SK-N-SH (cell line): ENCODE data around the gene CDC25B. TPM values are rescaled to one million over a fixed set of nuclear protein-coding genes. Genes with fewer than 3 reads are reported as not detected.

ENCODE experiments used
- CTCF ChIA-PET: fragments of 300-600, 350-600 bp; formaldehyde crosslinking; extraction: SDS; loops from one replicate; lab custom pipeline; 2021; lab: Yijun Ruan, JAX
- POLR2A ChIA-PET: fragments of 350-600 bp; sonication (Branson Sonifier 250); formaldehyde crosslinking; extraction: SDS; loops from one replicate; lab custom pipeline; 2020; ENCODE audit warnings: antibody characterized with exemption, inconsistent platforms; lab: Yijun Ruan, JAX
- DNase-seq: peaks from one replicate; pipeline ENCODE4 v3.0.0; 2012
- H2AFZ ChIP-seq: fragments of 200-600 bp; sonication (generic); 2 replicates; pipeline ENCODE4 v1.8.1; 2016; ENCODE audit warnings: antibody characterized with exemption, mild to moderate bottlenecking, low read depth
- H3F3A ChIP-seq: fragments of 200-600 bp; sonication (generic); replicated peaks from 2 replicates; pipeline ENCODE3; 2016; ENCODE audit warnings: antibody characterized with exemption, mild to moderate bottlenecking; ENCODE audit not compliant: insufficient read depth
- H3K27ac ChIP-seq, 2 experiments: fragments of 200-500 bp in 1 of 2; fragments of 200-600 bp in 1 of 2; sonication (Bioruptor generic) in 1 of 2; sonication (generic), shearing (Covaris generic) in 1 of 2; 2 replicates each; pipeline versions ENCODE4 v1.5.1 to v1.6.1; 2014 to 2016; ENCODE audit warnings: low read depth in 2 of 2, inconsistent platforms in 1 of 2, low read length in 1 of 2, mild to moderate bottlenecking in 1 of 2, mixed read lengths in 1 of 2
- H3K27me3 ChIP-seq: fragments of 200-600 bp; sonication (generic), shearing (Covaris generic); 2 replicates; pipeline ENCODE4 v1.6.1; 2016; ENCODE audit warnings: mixed run types; ENCODE audit not compliant: insufficient read depth
- H3K36me3 ChIP-seq, 2 experiments: fragments of 200-500 bp in 1 of 2; fragments of 200-600 bp in 1 of 2; sonication (Bioruptor generic) in 1 of 2; sonication (generic) in 1 of 2; replicated peaks in 1 of 2; 2 replicates each; pipeline versions ENCODE3 to v1.5.1; 2014 to 2016; ENCODE audit warnings: low read length in 1 of 2, mild to moderate bottlenecking in 1 of 2; ENCODE audit not compliant: insufficient read depth in 2 of 2, control insufficient read depth in 1 of 2
- H3K4me1 ChIP-seq, 2 experiments: fragments of 200-500 bp in 1 of 2; fragments of 200-600 bp in 1 of 2; sonication (Bioruptor generic) in 1 of 2; sonication (generic), shearing (Covaris generic) in 1 of 2; 2 replicates each; pipeline versions ENCODE4 v1.5.1 to v1.6.1; 2014 to 2016; ENCODE audit warnings: low read depth in 1 of 2, low read length in 1 of 2, mixed run types in 1 of 2; ENCODE audit not compliant: insufficient read depth in 2 of 2, control insufficient read depth in 1 of 2
- H3K4me2 ChIP-seq: fragments of 200-600 bp; sonication (generic), shearing (Covaris generic); 2 replicates; pipeline ENCODE4 v1.6.1; 2017; ENCODE audit warnings: mixed run types
- H3K4me3 ChIP-seq, 2 experiments: fragments of 200-500 bp in 1 of 2; fragments of 200-600 bp in 1 of 2; sonication (Bioruptor generic) in 1 of 2; sonication (generic), shearing (Covaris generic) in 1 of 2; 2 replicates each; pipeline versions ENCODE4 v1.5.1 to v1.8.1; 2014 to 2016; ENCODE audit warnings: low read depth in 2 of 2, inconsistent platforms in 1 of 2, low read length in 1 of 2, mild to moderate bottlenecking in 1 of 2, mixed read lengths in 1 of 2, moderate library complexity in 1 of 2
- H3K79me2 ChIP-seq: fragments of 200-600 bp; sonication (generic); 2 replicates; pipeline ENCODE4 v1.8.1; 2017; ENCODE audit warnings: mild to moderate bottlenecking; ENCODE audit not compliant: insufficient read depth
- H3K9ac ChIP-seq: fragments of 200-600 bp; sonication (generic); 2 replicates; pipeline ENCODE4 v1.6.1; 2017; ENCODE audit warnings: mixed run types
- H3K9me2 ChIP-seq: fragments of 200-600 bp; sonication (generic); 2 replicates; pipeline ENCODE4 v1.6.1; 2017; ENCODE audit warnings: mixed run types
- H3K9me3 ChIP-seq: fragments of 200-600 bp; sonication (generic); 2 replicates; pipeline ENCODE4 v1.6.1; 2017; ENCODE audit warnings: mixed run types, mild to moderate bottlenecking, moderate library complexity
- H4K20me1 ChIP-seq: fragments of 200-600 bp; sonication (generic); 2 replicates; pipeline ENCODE4 v1.6.1; 2017; ENCODE audit warnings: mild to moderate bottlenecking, mixed run types; ENCODE audit not compliant: insufficient read depth
- CHD2 ChIP-seq: fragments of 150-350 bp; IDR thresholded peaks from 2 replicates; pipeline ENCODE4 v1.6.1; 2018; ENCODE audit warnings: low read length; ENCODE audit not compliant: partially characterized antibody
- EP300 ChIP-seq, 2 experiments: IDR thresholded peaks; 2 replicates each; pipeline versions ENCODE4 v1.4.0 to v1.6.1; 2012; ENCODE audit warnings: borderline replicate concordance in 1 of 2, low read depth in 1 of 2, low read length in 1 of 2
- EZH2phosphoT487 ChIP-seq: fragments of 200-600 bp; sonication (generic); IDR thresholded peaks from 2 replicates; pipeline ENCODE4 v1.6.1; 2017; ENCODE audit warnings: low read depth, mixed run types, mild to moderate bottlenecking, antibody characterized with exemption, moderate library complexity, borderline replicate concordance
- FOSL2 ChIP-seq: IDR thresholded peaks from 2 replicates; pipeline ENCODE4 v1.4.0; 2012; ENCODE audit warnings: low read depth, mild to moderate bottlenecking, moderate library complexity, borderline replicate concordance
- FOXJ3 ChIP-seq: sonication (generic); formaldehyde crosslinking; IDR thresholded peaks from 2 replicates; pipeline ENCODE4 v1.5.1; 2020; ENCODE audit warnings: mild to moderate bottlenecking, missing genetic modification reagents
- GABPA ChIP-seq: IDR thresholded peaks from 2 replicates; pipeline ENCODE4 v1.4.0; 2012; ENCODE audit warnings: low read depth, mild to moderate bottlenecking
- GATA2 ChIP-seq: sonication (generic); formaldehyde crosslinking; IDR thresholded peaks from 2 replicates; pipeline ENCODE4 v1.5.0; 2020; ENCODE audit warnings: mild to moderate bottlenecking, missing genetic modification reagents
- IRF3 ChIP-seq: fragments of 150-350 bp; IDR thresholded peaks from 2 replicates; pipeline ENCODE4 v1.6.1; 2016; ENCODE audit warnings: mild to moderate bottlenecking, low read depth, low read length
- MXI1 ChIP-seq: IDR thresholded peaks from 2 replicates; pipeline ENCODE4 v1.6.1; 2012; ENCODE audit warnings: mild to moderate bottlenecking, low read depth, low read length, improper control_type of control experiment
- NFIC ChIP-seq: IDR thresholded peaks from 2 replicates; pipeline ENCODE4 v1.4.0; 2012; ENCODE audit warnings: borderline replicate concordance
- PBX3 ChIP-seq: IDR thresholded peaks from 2 replicates; pipeline ENCODE4; 2012
- POLR2AphosphoS5 ChIP-seq: IDR thresholded peaks from 2 replicates; pipeline ENCODE4 v1.6.1; 2012; ENCODE audit warnings: low read depth, low read length
- RAD21 ChIP-seq: IDR thresholded peaks from 2 replicates; pipeline ENCODE4 v1.6.1; 2012; ENCODE audit warnings: mild to moderate bottlenecking, low read length
- RCOR1 ChIP-seq: fragments of 150-350 bp; IDR thresholded peaks from 2 replicates; pipeline ENCODE4 v1.6.1; 2017; ENCODE audit warnings: antibody characterized with exemption, low read length
- RFX5 ChIP-seq: IDR thresholded peaks from 2 replicates; pipeline ENCODE4 v1.6.1; 2012; ENCODE audit warnings: mild to moderate bottlenecking, improper control_type of control experiment, low read length
- RXRA ChIP-seq: IDR thresholded peaks from 2 replicates; pipeline ENCODE4 v1.4.0; 2012; ENCODE audit warnings: low read depth, mild to moderate bottlenecking, borderline replicate concordance
- SMC3 ChIP-seq: IDR thresholded peaks from 2 replicates; pipeline ENCODE4 v1.6.1; 2012; ENCODE audit warnings: low read depth, low read length, improper control_type of control experiment
- TCF12 ChIP-seq: IDR thresholded peaks from 2 replicates; pipeline ENCODE4 v1.4.0; 2012
- WGBS: methylation state at CpG from one replicate; pipeline ENCODE4 v1.1.6; 2017; ENCODE audit warnings: low lambda C conversion rate; 5-methylcytosine and 5-hydroxymethylcytosine counted together
- polyA plus RNA-seq, 3 experiments: library from polyadenylated mRNA; depleted of rRNA; stranded (reverse); fragments of >200 nt; gene quantifications; 2 replicates each; pipeline ENCODE4 v1.2.3, GENCODE V29; 2012
- TF ChIP-seq, protein P1 (sequence below): IDR thresholded peaks from 2 replicates; pipeline ENCODE4 v1.4.0; 2012; ENCODE audit warnings: low read depth, borderline replicate concordance
- TF ChIP-seq, protein P2 (sequence below): IDR thresholded peaks from 2 replicates; pipeline ENCODE4 v1.4.0; 2012; ENCODE audit warnings: low read depth, borderline replicate concordance

CDC25B gene
- polyA plus RNA-seq, 1 of the 3 experiments (the other 2 are of a cell fraction) = 56.5 TPM

GRCh38 chr20:3825526-3825925 is 29.4 kb downstream of the CDC25B start:
- Histone ChIP-seq H3K4me2 (no peak overlapping the region), H3K9me3 (no peaks in the 10 kb centered on the region), H3K4me3 (no peak overlapping the region), H3F3A (no peaks in the 10 kb centered on the region), H3K9ac (no peak overlapping the region), H3K4me1 (peaks cover 3 to 6% of the 10 kb centered on the region in 2 experiments; a peak in 2 of 4 replicates), H3K79me2 (peaks cover 17% of the 10 kb centered on the region), H4K20me1 (no peaks in the 10 kb centered on the region), H3K36me3 (peaks cover 14 to 27% of the 10 kb centered on the region in 2 experiments), H3K9me2 (no peaks in the 10 kb centered on the region), H3K27ac (no peak overlapping the region), H3K27me3 (no peaks in the 10 kb centered on the region), H2AFZ (no peak overlapping the region)
- 64% methylated on average over 5 of the region's 7 CpGs for WGBS
- no peak for TF ChIP-seq EZH2phosphoT487
- TF ChIP-seq FOXJ3 (CRISPR knock-in tag) = no peak
- TF ChIP-seq RFX5 = no peak
- TF ChIP-seq, protein P1, sequence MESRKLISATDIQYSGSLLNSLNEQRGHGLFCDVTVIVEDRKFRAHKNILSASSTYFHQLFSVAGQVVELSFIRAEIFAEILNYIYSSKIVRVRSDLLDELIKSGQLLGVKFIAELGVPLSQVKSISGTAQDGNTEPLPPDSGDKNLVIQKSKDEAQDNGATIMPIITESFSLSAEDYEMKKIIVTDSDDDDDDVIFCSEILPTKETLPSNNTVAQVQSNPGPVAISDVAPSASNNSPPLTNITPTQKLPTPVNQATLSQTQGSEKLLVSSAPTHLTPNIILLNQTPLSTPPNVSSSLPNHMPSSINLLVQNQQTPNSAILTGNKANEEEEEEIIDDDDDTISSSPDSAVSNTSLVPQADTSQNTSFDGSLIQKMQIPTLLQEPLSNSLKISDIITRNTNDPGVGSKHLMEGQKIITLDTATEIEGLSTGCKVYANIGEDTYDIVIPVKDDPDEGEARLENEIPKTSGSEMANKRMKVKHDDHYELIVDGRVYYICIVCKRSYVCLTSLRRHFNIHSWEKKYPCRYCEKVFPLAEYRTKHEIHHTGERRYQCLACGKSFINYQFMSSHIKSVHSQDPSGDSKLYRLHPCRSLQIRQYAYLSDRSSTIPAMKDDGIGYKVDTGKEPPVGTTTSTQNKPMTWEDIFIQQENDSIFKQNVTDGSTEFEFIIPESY = no peak
- no peak for TF ChIP-seq SMC3
- TF ChIP-seq GATA2 (CRISPR knock-in tag) = no peak
- no peak for TF ChIP-seq FOSL2
- no peak for TF ChIP-seq NFIC
- no peak for TF ChIP-seq MXI1
- TF ChIP-seq POLR2AphosphoS5 = no peak
- TF ChIP-seq CHD2 = no peak
- TF ChIP-seq RAD21 = no peak
- TF ChIP-seq RCOR1 = no peak
- no peak for TF ChIP-seq IRF3
- no peak for TF ChIP-seq RXRA
- no peak for TF ChIP-seq PBX3
- no peak for TF ChIP-seq GABPA
- TF ChIP-seq, protein P2, sequence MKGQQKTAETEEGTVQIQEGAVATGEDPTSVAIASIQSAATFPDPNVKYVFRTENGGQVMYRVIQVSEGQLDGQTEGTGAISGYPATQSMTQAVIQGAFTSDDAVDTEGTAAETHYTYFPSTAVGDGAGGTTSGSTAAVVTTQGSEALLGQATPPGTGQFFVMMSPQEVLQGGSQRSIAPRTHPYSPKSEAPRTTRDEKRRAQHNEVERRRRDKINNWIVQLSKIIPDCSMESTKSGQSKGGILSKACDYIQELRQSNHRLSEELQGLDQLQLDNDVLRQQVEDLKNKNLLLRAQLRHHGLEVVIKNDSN = no peak
- no peak for TF ChIP-seq EP300 (IDR thresholded peaks at IDR 0.05; ENCODE audit: borderline replicate concordance in 1 of 2, low read depth in 1 of 2, low read length in 1 of 2)
- TF ChIP-seq TCF12 = no peak
- ChIA-PET POLR2A (no interaction called here), CTCF (interaction anchor here (1.4 to 8.8 kb wide), 4 partner anchors 30 to 149 kb away, joined by 4 to 161 read pairs (median 7); partner anchors contain the start of gene CENPB)
- DNase-seq = no peak
